ENCODE measurements around the gene NCOA1.

The NCOA1 gene

GRCh38 chr2:24489465-24490180, 1.4 kb upstream of the NCOA1 start:
- no peaks in the 10 kb centered on the region for H3K9me3 ChIP-seq (ENCODE audit: insufficient read depth, low read length, severe bottlenecking)
- H3K27me3 ChIP-seq (ENCODE audit: insufficient read depth, low read length, poor library complexity) = no peaks in the 10 kb centered on the region
- no peak for ATAC-seq (ENCODE audit: insufficient read depth, low read depth)
- peak overlapping the region; percentile 64 for H3K4me2 ChIP-seq (ENCODE audit: insufficient read depth, low read length)
- peak overlapping the region; percentile 76 for H3K27ac ChIP-seq (ENCODE audit: low read length)
- no peaks in the 10 kb centered on the region for H3K36me3 ChIP-seq (ENCODE audit: insufficient read depth, low read length)
- H3K4me3 ChIP-seq (ENCODE audit: low read depth in 1 of 2, low read length in 2 of 2) = peak overlapping the region in 1 of 2 experiments; percentile 91; a peak in 2 of 4 replicates
- peak overlapping the region; percentile 91 for H2AFZ ChIP-seq (ENCODE audit: low read depth, low read length)
- H3K79me2 ChIP-seq (ENCODE audit: insufficient read depth, low read length) = peaks cover 28% of the 10 kb centered on the region
- no peak for TF ChIP-seq EZH2 (IDR thresholded peaks at IDR 0.05; ENCODE audit: borderline replicate concordance, low read depth, low read length, severe bottlenecking)
- TF ChIP-seq, protein P1, sequence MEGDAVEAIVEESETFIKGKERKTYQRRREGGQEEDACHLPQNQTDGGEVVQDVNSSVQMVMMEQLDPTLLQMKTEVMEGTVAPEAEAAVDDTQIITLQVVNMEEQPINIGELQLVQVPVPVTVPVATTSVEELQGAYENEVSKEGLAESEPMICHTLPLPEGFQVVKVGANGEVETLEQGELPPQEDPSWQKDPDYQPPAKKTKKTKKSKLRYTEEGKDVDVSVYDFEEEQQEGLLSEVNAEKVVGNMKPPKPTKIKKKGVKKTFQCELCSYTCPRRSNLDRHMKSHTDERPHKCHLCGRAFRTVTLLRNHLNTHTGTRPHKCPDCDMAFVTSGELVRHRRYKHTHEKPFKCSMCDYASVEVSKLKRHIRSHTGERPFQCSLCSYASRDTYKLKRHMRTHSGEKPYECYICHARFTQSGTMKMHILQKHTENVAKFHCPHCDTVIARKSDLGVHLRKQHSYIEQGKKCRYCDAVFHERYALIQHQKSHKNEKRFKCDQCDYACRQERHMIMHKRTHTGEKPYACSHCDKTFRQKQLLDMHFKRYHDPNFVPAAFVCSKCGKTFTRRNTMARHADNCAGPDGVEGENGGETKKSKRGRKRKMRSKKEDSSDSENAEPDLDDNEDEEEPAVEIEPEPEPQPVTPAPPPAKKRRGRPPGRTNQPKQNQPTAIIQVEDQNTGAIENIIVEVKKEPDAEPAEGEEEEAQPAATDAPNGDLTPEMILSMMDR (IDR thresholded peaks at IDR 0.05; ENCODE audit: borderline replicate concordance, extremely low read depth, low read length, poor library complexity, severe bottlenecking) = no peak
- no peak for DNase-seq
- H4K20me1 ChIP-seq (ENCODE audit: insufficient read depth, low read length) = peaks cover 20% of the 10 kb centered on the region; the same call in 1 of the 2 replicates
- H3K4me1 ChIP-seq (ENCODE audit: insufficient read depth, low read length) = peaks cover 43% of the 10 kb centered on the region
- peak overlapping the region; percentile 76 for H3K9ac ChIP-seq (ENCODE audit: low read depth, low read length)

DNA sequence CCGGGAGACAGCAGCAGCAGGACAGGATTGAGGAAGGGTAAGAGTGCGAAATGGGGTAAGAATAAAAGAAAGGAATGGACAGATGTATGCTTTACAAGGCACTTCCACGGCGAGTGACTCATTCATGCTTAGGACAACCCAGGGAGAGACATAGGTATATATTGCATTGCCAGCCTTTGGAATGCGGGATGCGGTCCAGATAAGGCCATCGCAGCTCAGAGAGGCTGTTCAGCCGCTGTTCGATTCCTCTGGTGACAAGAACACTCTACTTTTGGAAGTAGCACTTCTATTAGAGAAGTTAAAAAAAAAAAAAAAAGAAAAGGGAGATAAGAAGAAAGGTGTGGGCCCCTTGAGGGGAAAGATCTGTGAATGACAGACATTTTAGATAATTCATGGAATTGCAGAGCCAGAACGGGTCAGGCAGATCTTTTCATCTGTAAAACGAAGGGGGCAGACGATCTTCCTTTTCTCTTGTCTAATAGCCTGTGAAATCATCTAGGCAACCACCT, 819 bp upstream of the NCOA1 start:
- Histone ChIP-seq H4K20me1 (ENCODE audit: insufficient read depth, low read length) (peaks cover 20% of the 10 kb centered on the region; the same call in 1 of the 2 replicates), H3K27me3 (ENCODE audit: insufficient read depth, low read length, poor library complexity) (no peaks in the 10 kb centered on the region), H3K9ac (ENCODE audit: low read depth, low read length) (peak overlapping the region; percentile 76), H3K4me3 (ENCODE audit: low read depth in 1 of 2, low read length in 2 of 2) (peak overlapping the region; percentile 55 to 91; a peak in 3 of 4 replicates), H3K36me3 (ENCODE audit: insufficient read depth, low read length) (no peaks in the 10 kb centered on the region), H3K4me1 (ENCODE audit: insufficient read depth, low read length) (peaks cover 44% of the 10 kb centered on the region), H2AFZ (ENCODE audit: low read depth, low read length) (peak overlapping the region; percentile 91), H3K79me2 (ENCODE audit: insufficient read depth, low read length) (peaks cover 34% of the 10 kb centered on the region), H3K27ac (ENCODE audit: low read length) (peak overlapping the region; percentile 76), H3K4me2 (ENCODE audit: insufficient read depth, low read length) (peak overlapping the region; percentile 64), H3K9me3 (ENCODE audit: insufficient read depth, low read length, severe bottlenecking) (no peaks in the 10 kb centered on the region)
- TF ChIP-seq EZH2 (IDR thresholded peaks at IDR 0.05; ENCODE audit: borderline replicate concordance, low read depth, low read length, severe bottlenecking) = no peak
- TF ChIP-seq, protein P1 (IDR thresholded peaks at IDR 0.05; ENCODE audit: borderline replicate concordance, extremely low read depth, low read length, poor library complexity, severe bottlenecking) = no peak
- no peak for ATAC-seq (ENCODE audit: insufficient read depth, low read depth)
- no peak for DNase-seq

- Histone ChIP-seq H3K9me3 (ENCODE audit: insufficient read depth, low read length, severe bottlenecking) (no peaks in the 10 kb centered on the region), H3K27me3 (ENCODE audit: insufficient read depth, low read length, poor library complexity) (no peaks in the 10 kb centered on the region), H4K20me1 (ENCODE audit: insufficient read depth, low read length) (peaks cover 30% of the 10 kb centered on the region; the same call in 1 of the 2 replicates), H3K79me2 (ENCODE audit: insufficient read depth, low read length) (peaks cover 50% of the 10 kb centered on the region), H3K4me2 (ENCODE audit: insufficient read depth, low read length) (peak overlapping the region; percentile 75), H3K36me3 (ENCODE audit: insufficient read depth, low read length) (no peaks in the 10 kb centered on the region), H2AFZ (ENCODE audit: low read depth, low read length) (peak overlapping the region; percentile 95), H3K4me1 (ENCODE audit: insufficient read depth, low read length) (peaks cover 44% of the 10 kb centered on the region), H3K9ac (ENCODE audit: low read depth, low read length) (peak overlapping the region; percentile 76), H3K27ac (ENCODE audit: low read length) (peak overlapping the region; percentile 95; the same call in 1 of the 2 replicates), H3K4me3 (ENCODE audit: low read depth in 1 of 2, low read length in 2 of 2) (peak overlapping the region; percentile 19 to 91; a peak in 3 of 4 replicates)
- ATAC-seq (ENCODE audit: insufficient read depth, low read depth) = peak; percentile 78
- TF ChIP-seq, protein P1 (IDR thresholded peaks at IDR 0.05; ENCODE audit: borderline replicate concordance, extremely low read depth, low read length, poor library complexity, severe bottlenecking) = no peak
- no peak for TF ChIP-seq EZH2 (IDR thresholded peaks at IDR 0.05; ENCODE audit: borderline replicate concordance, low read depth, low read length, severe bottlenecking)
- DNase-seq = peak; percentile 91
Observed at GRCh38 chr2:24491542-24492420, 727 bp downstream of the NCOA1 start.
